DMS53 treated with DMSO at 0.1 percent for 48 hours (cell line): ENCODE results near the gene HSPBP1.

Source experiments
- DNase-seq: peaks from one replicate; lab custom pipeline; 2025; ENCODE audit not compliant: unreplicated experiment; lab: John Stamatoyannopoulos, UW

Gene HSPBP1

GRCh38 chr19:55256562-55257460 is 23.1 kb downstream of the HSPBP1 start:
- DNase-seq = no peak

- DNase-seq = peak; percentile 28
Observed at GRCh38 chr19:55255618-55256423, 24.1 kb downstream of the HSPBP1 start.

- DNase-seq = no peak
Observed at GRCh38 chr19:55254625-55254977, 25.3 kb downstream of the HSPBP1 start.

GRCh38 chr19:55253842-55254624 is 25.9 kb downstream of the HSPBP1 start:
- peak; percentile 87 for DNase-seq

- DNase-seq = no peak
Observed at GRCh38 chr19:55252760-55253663, 26.9 kb downstream of the HSPBP1 start.

GRCh38 chr19:55251341-55252081 is 28.4 kb downstream of the HSPBP1 start:
- DNase-seq = no peak

- no peak for DNase-seq
Observed at GRCh38 chr19:55250262-55251036, 29.5 kb downstream of the HSPBP1 start.

GRCh38 chr19:55249841-55250240 is 30.1 kb downstream of the HSPBP1 start:
- DNase-seq = no peak

- DNase-seq = no peak
Observed at GRCh38 chr19:55248704-55249103, 31.2 kb downstream of the HSPBP1 start.

- no peak for DNase-seq
Observed at GRCh38 chr19:55248166-55248675, 31.7 kb downstream of the HSPBP1 start.

- no peak for DNase-seq
Observed at GRCh38 chr19:55247621-55248099, 32.2 kb downstream of the HSPBP1 start.

GRCh38 chr19:55246462-55247451 is 33.2 kb downstream of the HSPBP1 start:
- DNase-seq = no peak

GRCh38 chr19:55245236-55245904 is 34.5 kb downstream of the HSPBP1 start:
- DNase-seq = no peak

GRCh38 chr19:55244004-55244680 is 35.8 kb downstream of the HSPBP1 start:
- no peak for DNase-seq

- no peak for DNase-seq
Observed at GRCh38 chr19:55242517-55242916, 37.4 kb downstream of the HSPBP1 start.

GRCh38 chr19:55241935-55242464 is 37.9 kb downstream of the HSPBP1 start:
- no peak for DNase-seq
